Measurements from ENCODE around the gene EVL.

DNA sequence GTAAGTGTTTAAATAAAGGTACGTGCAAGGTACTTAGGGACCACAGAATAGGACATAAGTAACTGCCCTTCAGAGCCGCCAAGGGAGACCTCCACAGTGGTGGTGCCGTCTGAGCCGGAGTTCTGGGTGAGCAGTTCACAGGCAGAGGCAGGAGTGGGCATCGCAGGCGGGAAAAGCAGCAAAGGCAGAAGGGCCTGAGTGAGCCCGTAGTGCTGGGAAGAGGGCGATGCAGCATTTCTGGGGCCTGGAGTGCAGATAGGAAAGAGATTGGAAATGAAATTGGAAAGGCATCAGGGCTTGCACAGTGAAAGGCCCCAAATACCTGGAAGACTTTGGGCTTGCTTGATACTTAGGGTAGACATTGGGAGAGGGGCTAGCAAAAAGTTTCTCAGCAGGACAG is 32.9 kb downstream of the EVL start:
- no peak for TF ChIP-seq NFRKB (IDR thresholded peaks at IDR 0.05)
- no peak for TF ChIP-seq PKNOX1 (IDR thresholded peaks at IDR 0.05)
- no peak for TF ChIP-seq FOXM1 (IDR thresholded peaks at IDR 0.05; ENCODE audit: borderline replicate concordance)
- no peak for TF ChIP-seq BHLHE40 (IDR thresholded peaks at IDR 0.05; ENCODE audit: borderline replicate concordance)
